ENCODE data around the gene GFM1. TPM values are rescaled to one million over a fixed set of nuclear protein-coding genes. Genes with fewer than 3 reads are reported as not detected.

GFM1 gene
- 95.5 TPM for total RNA-seq

GRCh38 chr3:158644345-158644908 lies at the start of gene GFM1:
GFM1 (plus strand) TSS chr3:158644527; CDS start chr3:158644635, 108 bp downstream.
- peak; percentile 98 for DNase-seq

DNA sequence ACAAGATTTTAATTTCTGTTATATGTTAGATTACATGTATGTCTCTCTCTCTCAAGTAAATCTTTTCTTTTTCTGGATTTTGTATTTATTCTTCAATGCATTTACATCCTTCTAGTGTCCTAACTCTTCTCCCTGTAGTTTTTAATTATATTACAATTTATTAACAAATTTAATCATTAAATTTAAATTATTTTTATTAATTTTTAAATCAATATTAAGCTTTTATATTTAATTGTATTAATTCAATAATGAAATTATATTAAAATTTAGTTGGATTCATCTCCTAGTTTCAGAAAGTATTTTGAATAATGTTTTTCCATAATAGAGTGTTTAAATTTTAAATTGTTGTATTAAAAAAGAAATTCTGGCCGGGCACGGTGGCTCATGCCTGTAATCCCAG lies 43.5 kb upstream of the GFM1 start:
- DNase-seq: no peak

GRCh38 chr3:158602227-158602626 lies 42.1 kb upstream of the GFM1 start:
- no peak for DNase-seq

GRCh38 chr3:158617982-158618875 lies 26.1 kb upstream of the GFM1 start:
- DNase-seq: no peak

DNA sequence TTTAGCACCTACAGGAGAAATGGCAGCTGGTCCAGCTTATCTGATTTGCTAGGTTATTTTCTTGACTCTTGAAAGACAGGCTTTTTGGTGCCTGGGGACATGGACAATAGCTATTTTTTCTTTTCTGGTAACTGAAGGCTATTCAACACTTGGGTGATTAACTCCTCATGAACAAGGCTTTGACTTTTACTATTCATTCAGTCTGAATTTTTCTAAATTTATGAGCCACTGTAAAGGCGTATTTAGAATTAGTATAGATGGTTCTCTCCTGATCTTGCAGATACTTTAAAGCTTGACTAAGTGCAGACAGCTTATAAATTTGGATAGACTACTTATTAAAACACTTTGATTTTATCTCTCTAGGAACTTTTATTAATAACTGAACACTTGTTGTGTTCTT lies 18.4 kb upstream of the GFM1 start:
- no peak for DNase-seq

GRCh38 chr3:158631981-158632380 lies 12.3 kb upstream of the GFM1 start:
- DNase-seq: no peak

- DNase-seq: no peak
Observed at GRCh38 chr3:158640646-158641045, 3.7 kb upstream of the GFM1 start.

GRCh38 chr3:158642005-158642404 lies 2.3 kb upstream of the GFM1 start:
- DNase-seq: no peak

DNA sequence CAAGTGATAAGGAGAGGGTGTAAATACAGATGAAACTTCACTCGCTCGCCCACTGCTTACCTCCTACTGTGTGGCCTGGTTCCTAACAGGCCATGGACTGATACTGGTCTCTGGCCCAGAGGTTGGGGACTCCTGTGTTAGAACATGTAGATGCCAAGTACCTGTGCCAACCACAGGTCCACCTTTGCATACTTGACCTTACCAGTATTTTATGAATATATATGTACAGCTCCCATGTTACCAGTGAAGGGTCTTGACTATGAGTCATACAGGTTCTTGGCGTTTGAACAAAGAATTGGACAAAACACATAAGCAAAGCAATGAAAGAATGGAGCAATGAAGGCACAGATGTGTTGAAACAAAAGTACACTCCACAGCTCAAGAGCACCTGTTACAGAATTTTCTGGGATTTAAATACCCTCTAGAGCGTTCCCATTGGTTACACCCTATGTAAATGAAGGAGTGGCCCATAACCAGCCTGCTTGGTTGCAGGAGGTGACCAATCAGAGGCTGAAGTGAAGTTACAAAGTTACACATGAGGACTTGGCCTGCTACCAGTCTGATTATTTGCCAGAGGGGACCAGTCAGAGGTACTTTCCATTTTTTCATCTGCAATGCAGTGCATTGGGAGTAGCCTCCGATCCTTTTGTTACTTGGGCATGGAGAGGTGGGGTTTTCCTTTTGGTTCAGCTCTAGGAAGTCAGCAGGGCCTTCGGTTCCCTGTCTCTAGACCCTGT lies 1.7 kb upstream of the GFM1 start:
- DNase-seq: no peak

DNA sequence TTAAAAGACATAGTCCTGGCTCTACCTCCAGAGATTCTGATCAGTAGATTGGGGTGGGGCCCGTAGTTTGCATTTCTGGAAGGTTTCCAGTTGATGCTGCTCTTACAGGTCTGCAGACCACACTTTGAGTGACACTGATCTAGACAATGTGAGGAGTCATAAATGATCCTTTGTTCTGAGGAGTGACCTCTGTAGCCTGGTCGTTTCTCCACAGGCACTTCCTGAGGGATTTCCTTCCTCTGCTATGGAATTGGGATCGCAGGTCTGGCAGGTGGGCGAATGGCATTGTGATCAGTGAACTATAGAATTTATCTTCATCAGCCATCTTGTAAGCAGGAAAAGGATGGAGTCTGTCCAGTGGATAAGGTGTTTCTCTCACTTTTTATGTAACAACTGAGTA lies 5.5 kb downstream of the GFM1 start:
- no peak for DNase-seq

DNA sequence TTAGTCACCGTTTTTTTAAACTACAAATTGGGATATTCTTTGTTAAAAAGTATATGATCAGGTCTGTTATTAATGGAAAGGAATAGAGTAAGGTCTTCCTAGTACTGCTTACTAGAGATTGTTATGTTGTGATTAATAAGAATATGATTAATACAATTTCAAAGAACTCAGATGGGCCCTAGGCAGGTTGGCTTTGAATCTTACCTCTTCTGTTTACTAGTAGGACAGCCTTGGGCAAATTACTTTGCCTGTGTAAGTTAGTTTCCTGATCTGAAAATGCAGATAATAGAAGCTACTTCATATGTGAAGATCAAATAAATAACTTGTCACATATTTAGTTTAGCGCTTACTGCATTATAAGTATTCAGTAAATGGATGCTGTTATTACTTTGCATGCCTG lies 6.9 kb downstream of the GFM1 start:
- DNase-seq: no peak

DNA sequence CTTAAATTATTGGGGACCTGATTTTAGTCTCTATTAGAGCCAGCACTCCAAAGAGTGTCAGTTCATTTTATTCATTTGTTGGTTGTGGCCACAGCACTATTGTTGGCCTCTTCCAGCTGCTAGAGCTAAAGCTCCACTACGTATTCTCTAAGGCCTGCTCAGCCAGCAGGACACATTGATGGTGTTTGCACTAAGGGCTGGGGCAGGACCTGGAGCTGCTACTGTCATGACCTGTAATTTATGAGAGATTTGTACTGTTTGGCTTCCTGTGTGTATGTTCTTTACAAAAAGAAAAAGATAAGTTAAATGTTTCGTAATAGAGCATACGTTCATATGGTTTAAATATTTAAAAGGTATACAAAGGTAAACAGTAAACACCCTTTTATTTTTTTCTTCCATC lies 8.1 kb downstream of the GFM1 start:
- no peak for DNase-seq

DNA sequence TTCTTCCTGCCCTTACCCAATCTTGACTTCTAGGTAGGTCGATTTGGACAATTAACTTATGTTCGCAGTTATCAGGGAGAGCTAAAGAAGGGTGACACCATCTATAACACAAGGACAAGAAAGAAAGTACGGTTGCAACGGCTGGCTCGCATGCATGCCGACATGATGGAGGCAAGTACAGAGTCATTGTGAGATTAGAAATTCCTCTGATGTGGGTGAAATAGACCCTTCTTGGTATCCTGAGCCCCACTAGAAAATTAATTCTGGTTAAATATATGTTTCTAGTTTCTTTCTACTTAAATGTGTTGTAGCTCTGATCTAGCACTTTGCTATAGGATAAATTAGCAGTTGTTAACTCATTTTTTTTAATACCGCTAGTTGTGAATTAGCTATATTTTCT lies 14.6 kb downstream of the GFM1 start:
- no peak for DNase-seq

DNA sequence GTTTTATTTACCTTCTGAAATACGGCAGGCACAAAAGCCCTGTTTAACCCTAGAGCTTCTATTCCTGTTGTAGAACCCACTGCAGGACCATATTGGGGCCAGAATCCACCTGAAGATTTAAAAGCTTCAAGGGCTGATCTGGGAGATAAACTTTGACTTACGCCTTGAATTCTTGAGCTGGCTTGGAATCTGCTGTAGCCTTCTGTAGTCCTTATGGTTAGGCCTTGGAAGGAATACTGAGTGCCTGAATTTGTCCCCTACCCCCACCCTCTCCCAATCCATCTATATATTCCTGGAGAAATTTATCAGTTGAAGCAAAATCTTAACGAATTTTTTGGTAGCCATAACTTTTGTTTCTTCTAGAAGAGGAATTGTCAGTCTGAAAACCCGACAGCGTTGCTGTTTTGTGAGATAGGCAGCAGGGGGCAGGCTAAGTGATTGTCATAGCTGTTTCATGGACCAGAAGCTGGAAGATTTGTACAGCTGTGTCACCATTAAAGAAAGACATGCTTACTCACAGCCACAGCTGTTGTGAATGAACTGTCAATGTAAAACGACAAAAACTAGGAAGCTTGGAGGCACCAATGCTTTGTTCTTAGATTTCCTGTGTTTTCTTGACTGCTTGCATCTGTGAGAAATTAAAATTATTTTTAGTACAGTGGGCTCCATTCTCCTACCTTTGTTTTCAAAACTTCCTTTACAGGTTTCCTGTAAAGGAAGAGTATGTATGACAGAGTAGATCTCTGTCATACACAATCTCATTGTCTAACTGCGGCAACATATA lies 15.3 kb downstream of the GFM1 start:
- DNase-seq: peak; percentile 56

DNA sequence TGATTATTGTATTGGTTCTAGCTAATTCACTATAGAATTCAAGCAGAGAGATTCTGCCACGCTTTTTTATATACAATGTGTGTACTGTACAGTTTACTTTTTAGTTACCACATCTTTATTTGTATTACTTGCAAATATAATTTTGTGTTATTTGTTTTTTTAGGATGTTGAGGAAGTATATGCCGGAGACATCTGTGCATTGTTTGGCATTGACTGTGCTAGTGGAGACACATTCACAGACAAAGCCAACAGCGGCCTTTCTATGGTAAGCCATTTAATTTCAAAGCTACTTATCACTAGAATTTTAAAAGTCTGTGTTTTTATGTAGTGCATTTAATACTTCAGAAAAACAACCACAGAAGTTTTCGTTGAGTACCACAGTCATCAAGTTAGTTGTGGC lies 16.4 kb downstream of the GFM1 start:
- no peak for DNase-seq

- no peak for DNase-seq
Observed at GRCh38 chr3:158663246-158663645, 18.9 kb downstream of the GFM1 start.

DNA sequence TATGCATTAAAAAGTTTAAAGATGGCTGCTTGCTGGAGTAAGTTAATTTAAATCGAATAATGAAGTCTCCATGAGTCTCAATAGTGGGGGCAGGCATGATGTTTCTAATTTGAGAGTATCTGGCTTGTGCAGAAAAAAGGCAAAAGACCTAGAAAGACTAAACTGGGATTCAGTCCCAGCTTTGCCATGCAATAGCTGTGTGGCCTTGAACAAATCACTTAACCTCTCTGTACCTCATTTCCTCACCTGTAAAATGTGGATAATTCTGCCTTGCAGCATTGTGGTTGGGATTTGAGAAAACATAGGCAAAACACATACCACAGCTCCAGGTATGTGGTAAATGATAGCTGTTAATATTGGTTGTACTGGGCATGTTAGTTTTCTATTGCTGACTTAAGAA lies 19.5 kb downstream of the GFM1 start:
- no peak for DNase-seq

DNA sequence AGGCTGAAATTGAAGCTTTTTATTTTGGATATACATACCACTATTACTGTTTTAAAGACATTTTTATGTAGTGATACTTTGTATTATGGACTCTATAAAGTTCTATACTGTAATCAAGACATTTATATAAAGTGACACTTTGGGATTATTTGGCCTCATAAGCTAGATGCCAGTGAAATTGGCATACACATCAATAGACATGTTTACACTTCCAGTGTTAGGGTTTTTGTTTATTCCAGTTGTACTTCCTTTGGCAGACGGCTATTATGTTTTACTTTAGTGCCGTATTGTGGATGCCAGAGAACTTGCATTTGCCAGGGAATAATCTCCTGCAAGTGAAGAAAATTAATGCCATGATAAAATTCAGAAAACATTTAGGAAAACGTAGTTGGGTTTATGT lies 22.1 kb downstream of the GFM1 start:
- DNase-seq: no peak

- no peak for DNase-seq
Observed at GRCh38 chr3:158668506-158668905, 24.2 kb downstream of the GFM1 start.

GRCh38 chr3:158671821-158672214 lies 27.5 kb downstream of the GFM1 start:
- peak; percentile 6 for DNase-seq

GRCh38 chr3:158672215-158673176 lies 28.2 kb downstream of the GFM1 start, which contains the start of gene LXN:
LXN (minus strand) TSS chr3:158672648; CDS start chr3:158672478, 170 bp downstream.
- peak; percentile 82 for DNase-seq

All from tongue (tissue), 2 donors.